Central memory CD4-positive, alpha-beta T cell (primary cell): ENCODE results near the gene FLRT2.

Experiments used
- DNase-seq: peaks from one replicate; pipeline ENCODE4 v3.0.0; 2022
- total RNA-seq, 3 experiments: gene quantifications; one replicate each; lab custom pipeline; 2026; lab: John Stamatoyannopoulos, UW

Gene FLRT2
- 0 reads per million in 3 experiments for total RNA-seq

GRCh38 chr14:85529803-85530574, at the start of gene FLRT2:
Gene FLRT2, plus strand, starts transcription at chr14:85530144. Its CDS starts 91,371 bp downstream, at chr14:85621515.
- DNase-seq = no peak

- DNase-seq = no peak
Measured at GRCh38 chr14:85481471-85481870, 48.5 kb upstream of the FLRT2 start.

- no peak for DNase-seq
Measured at GRCh38 chr14:85482552-85482951, 47.4 kb upstream of the FLRT2 start.

- DNase-seq = no peak
Measured at GRCh38 chr14:85483037-85483436, 46.9 kb upstream of the FLRT2 start.

GRCh38 chr14:85483652-85484051, 46.3 kb upstream of the FLRT2 start:
- DNase-seq = no peak

GRCh38 chr14:85487215-85487614, 42.7 kb upstream of the FLRT2 start:
- DNase-seq = no peak

GRCh38 chr14:85501751-85502150, 28.2 kb upstream of the FLRT2 start:
- no peak for DNase-seq

GRCh38 chr14:85508863-85509262, 21.1 kb upstream of the FLRT2 start:
- DNase-seq = no peak

GRCh38 chr14:85512451-85512850, 17.5 kb upstream of the FLRT2 start:
- no peak for DNase-seq

- DNase-seq = no peak
Measured at GRCh38 chr14:85514487-85514886, 15.5 kb upstream of the FLRT2 start.

GRCh38 chr14:85516239-85517113, 13.5 kb upstream of the FLRT2 start:
- DNase-seq = no peak

- no peak for DNase-seq
Measured at GRCh38 chr14:85517114-85517688, 12.7 kb upstream of the FLRT2 start.

GRCh38 chr14:85519661-85520305, 10.2 kb upstream of the FLRT2 start:
- no peak for DNase-seq

- DNase-seq = no peak
Measured at GRCh38 chr14:85520581-85520980, 9.4 kb upstream of the FLRT2 start.

- no peak for DNase-seq
Measured at GRCh38 chr14:85523624-85524023, 6.3 kb upstream of the FLRT2 start.

- DNase-seq = no peak
Measured at GRCh38 chr14:85527006-85527405, 2.9 kb upstream of the FLRT2 start.

GRCh38 chr14:85527445-85528035, 2.4 kb upstream of the FLRT2 start:
- no peak for DNase-seq

- no peak for DNase-seq
Measured at GRCh38 chr14:85528080-85528896, 1.7 kb upstream of the FLRT2 start.

- DNase-seq = no peak
Measured at GRCh38 chr14:85528897-85529631, 880 bp upstream of the FLRT2 start.

GRCh38 chr14:85530626-85531025, 682 bp downstream of the FLRT2 start:
- DNase-seq = no peak

- DNase-seq = no peak
Measured at GRCh38 chr14:85531141-85531586, 1.2 kb downstream of the FLRT2 start.
